HG02885 (cell line): ENCODE data around the gene SPINK1.
"Not testable (repeated sequence)": the region's sequence is repeated elsewhere in the genome, so short reads cannot be mapped to it uniquely, and the experiment has no call there.

Experiments used
- ATAC-seq: cut with Tn5 transposase; IDR thresholded peaks from one replicate; pipeline ENCODE4 v1.9.1; 2021; ENCODE audit warnings: mild to moderate bottlenecking; ENCODE audit not compliant: unreplicated experiment, poor library complexity

The SPINK1 gene

DNA sequence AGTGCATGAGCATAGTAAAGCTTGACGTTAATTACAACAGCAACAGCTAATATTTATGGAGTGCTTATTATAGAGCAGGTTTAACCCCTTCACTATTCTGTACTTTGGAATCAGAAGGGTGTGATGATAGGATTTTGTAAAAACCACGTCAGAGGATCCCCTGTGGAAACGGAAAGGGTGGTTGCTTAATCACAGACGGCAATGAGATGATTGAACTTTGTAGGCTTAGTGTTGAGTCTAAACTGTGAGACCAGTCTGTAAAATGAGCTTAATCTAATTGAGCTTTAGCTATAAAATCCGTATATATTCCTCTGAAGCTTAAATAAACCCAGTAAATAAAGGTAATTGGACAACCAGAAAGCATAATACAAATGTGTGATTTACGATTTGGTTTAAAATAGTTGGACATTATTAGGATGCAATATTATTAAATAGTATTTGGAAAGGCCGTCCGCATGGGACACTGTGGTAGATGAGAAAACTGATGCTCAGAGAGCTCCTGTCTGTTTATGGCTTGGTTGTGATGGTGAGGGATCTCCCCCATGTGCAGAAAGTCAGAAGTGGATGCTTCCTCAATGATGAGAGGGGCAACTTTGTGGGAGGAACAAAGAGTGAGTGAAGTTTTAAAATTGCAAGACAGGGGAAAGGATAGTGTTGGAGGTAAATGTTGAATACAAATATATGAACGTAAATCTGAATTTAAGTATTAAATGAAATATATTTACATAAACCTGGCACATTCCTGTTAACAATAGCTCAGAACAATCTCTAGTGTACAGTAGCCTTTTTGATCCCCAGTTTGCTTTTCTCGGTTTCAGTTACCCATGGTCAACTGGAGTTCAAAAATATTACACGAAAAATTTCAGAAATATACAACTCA is 23.7 kb upstream of the SPINK1 start:
- no peak for ATAC-seq

GRCh38 chr5:147854331-147854730 is 22.9 kb upstream of the SPINK1 start:
- ATAC-seq: no peak

DNA sequence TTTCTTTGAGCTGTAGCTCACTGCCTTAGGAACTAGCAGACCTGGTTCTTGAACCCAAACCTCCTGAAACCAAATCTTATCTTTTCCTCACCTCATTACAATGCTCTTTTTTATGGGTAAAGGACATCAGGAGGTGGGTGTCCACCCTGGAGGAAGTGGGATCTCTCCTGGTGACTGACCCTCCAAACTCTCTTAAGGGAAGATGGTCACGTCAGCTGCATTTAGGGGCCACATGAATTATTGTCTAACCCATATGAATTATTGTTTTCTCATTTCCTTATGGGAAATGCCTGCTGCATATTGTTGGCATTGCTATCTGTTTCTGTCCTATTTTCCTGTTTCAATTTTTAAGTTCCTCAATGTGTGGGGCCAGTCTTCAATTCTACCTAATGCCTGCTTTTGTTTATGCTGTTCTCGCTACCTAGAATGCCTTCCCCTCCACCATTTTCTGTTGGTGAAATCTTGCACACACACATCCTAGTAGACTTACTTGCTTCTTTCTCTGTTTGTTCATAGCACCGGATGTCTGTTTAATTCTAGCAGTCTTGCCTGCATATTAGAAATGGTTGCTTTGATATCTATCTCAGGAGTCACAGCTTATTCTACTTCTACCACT is 22.0 kb upstream of the SPINK1 start:
- no peak for ATAC-seq

DNA sequence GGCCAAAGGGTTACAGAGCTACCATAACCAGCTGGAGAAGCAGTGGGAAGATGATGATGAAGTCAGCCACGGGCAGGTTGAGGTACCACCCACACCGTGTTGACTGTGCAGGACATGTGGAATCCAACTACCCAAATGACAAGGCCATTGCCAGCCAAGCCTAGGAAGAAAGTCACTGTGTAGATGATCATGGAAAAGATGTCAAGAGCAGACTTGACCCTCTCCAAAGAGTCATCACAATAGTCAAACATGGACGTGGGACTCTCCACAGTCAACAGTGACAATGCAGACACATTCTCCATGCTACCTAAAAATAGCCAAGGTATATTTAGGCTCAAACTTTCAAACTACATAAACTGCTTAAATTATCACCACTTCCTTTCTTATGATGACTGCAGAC is 20.9 kb upstream of the SPINK1 start:
- ATAC-seq: no peak

DNA sequence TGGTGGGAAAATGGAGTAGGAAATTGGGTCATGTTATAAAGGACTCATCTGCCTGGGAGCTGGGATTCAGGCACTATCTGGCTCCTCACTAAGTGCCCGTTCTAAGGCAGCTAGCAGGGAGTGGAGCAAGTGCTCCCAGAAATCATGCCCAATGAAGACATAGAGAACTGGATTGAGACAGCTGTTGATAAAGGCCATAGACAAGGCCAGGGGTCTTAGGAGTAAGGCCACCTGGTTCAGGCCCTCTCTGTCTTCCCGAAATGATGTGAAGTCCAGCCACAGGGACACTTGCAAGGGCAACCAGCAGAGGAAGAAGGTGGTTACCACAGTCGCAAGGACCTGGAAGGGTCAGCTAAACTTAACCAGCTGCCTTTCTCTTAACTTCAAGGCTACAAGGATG is 20.1 kb upstream of the SPINK1 start:
- ATAC-seq: no peak

DNA sequence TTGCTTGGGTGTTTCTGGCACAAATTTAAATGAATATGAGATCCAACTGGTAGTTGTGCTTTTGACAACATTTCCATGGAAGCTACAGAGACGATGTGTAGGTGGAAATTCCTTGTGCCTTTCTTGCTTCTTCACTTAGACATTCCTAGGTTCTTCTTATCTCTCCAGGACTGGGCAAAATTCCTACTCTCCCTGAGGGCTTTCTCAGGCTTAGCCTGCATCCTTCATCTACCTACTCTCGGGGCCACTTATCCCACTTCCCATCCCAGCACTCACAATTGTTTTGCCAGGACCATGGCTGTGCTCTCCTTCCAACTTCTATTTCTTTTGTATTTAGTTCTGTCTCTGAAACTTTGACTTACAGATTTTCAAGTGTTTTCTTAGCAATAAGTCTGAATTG is 17.8 kb upstream of the SPINK1 start:
- no peak for ATAC-seq

DNA sequence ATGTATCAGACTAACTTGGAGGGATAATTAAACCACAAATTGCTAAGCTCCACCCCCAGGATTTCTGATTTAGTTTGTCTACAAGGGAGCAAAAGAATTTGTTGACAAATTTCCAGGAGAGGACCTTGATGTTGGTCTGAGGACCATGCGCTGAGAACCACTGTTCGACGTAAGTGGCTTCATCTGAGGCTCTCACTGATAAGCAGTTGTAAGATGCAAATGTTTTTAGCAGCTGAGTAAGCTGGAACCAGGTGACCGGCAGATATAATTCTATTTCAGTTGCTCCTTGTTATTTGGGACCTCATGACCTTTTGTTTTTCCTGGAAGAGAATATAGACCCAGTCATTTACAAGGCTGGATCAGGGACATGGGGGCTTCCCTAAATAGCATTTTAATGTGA is 14.1 kb upstream of the SPINK1 start:
- no peak for ATAC-seq

GRCh38 chr5:147844846-147845245 is 13.4 kb upstream of the SPINK1 start:
- no peak for ATAC-seq

- ATAC-seq: no peak
Observed at GRCh38 chr5:147842869-147843268, 11.4 kb upstream of the SPINK1 start.

GRCh38 chr5:147836439-147836838 is 5.0 kb upstream of the SPINK1 start:
- ATAC-seq: no peak

GRCh38 chr5:147835386-147835798 is 3.9 kb upstream of the SPINK1 start:
- ATAC-seq: no peak

GRCh38 chr5:147832541-147832940 is 1.1 kb upstream of the SPINK1 start:
- no peak for ATAC-seq

DNA sequence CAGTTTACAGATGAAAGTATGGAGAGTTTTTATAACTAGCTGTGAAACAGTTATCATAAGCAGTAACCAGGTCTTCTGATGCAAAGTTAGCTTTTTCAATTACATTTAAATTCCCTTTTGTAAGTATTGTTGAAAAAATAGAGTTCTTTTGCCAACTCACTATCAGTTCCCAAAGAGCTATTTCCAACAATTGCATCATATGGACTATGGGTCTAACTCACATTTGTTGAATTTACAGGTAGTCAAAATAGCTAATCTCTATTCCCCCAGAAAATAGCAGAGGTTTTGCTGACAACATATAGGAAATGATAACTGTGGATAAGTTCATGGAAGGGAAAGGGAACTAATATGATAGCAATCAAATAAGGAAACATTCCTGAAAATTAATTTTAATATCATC is 1.4 kb downstream of the SPINK1 start:
- no peak for ATAC-seq

DNA sequence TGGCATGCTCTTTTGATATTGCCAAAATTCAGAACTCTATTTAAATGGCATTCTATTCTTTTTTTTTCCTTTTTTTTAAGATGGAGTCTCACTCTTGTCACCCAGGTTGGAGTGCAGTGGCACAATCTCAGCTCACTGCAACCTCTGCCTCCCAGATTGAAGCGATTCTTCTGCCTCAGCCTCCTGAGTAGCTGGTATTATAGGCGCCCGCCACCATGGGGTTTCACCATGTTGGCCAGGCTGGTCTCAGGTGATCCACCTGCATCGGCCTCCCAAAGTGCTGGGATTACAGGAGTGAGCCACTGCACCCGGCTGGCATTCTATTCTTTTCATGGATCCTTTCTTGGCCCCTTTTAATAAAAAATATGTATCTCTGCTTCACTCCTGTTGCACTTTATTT is 4.5 kb downstream of the SPINK1 start:
- ATAC-seq: not testable (repeated sequence)

GRCh38 chr5:147826361-147826760 is 5.1 kb downstream of the SPINK1 start:
- no peak for ATAC-seq

- peak; percentile 93 for ATAC-seq
Observed at GRCh38 chr5:147822686-147823491, 8.6 kb downstream of the SPINK1 start.

- ATAC-seq: peak; percentile 8
Observed at GRCh38 chr5:147822222-147822621, 9.2 kb downstream of the SPINK1 start.

DNA sequence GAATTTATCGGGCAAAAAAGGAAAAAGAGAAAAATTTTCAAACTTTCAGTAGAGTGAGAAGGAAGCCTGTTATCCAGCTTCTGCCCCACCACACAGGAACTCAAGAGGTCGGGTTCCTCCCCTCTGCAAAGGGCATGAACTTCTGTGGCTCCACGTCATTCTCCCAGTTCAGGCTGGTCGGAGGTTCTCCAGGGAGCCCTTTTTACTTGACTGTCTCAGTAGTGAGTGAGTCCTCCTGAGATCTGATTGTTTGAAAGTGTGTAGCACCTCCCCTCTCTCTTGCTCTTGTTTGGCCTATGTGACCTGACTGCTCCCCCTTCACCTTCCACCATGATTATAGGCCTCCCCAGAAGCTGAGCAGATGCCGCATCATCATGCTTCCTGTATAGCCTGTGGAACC is 9.7 kb downstream of the SPINK1 start:
- ATAC-seq: no peak

- no peak for ATAC-seq
Observed at GRCh38 chr5:147819261-147819770, 12.2 kb downstream of the SPINK1 start.

GRCh38 chr5:147818290-147818689 is 13.2 kb downstream of the SPINK1 start:
- ATAC-seq: no peak

DNA sequence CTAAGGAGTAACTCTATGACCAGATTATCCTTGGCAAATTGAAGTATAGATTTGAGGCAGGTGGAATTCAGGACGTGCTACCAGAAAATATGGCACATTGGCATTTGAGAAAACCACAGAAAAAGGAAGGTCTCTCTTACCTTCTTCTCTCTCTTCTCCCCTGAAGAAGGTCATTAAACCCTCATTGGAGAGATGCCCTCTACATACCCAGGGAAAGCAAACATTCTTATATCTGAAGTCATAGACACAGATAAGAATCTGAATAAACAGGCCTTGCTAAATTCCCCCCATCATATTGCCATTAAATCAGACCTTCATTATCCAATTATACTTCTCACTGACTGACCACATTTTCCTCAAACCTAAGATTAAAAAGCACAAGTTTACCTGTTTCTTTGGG is 17.8 kb downstream of the SPINK1 start:
- no peak for ATAC-seq
